PC-9 (cell line): ENCODE measurements around the gene ACTN1. TPM values are rescaled to one million over a fixed set of nuclear protein-coding genes. Genes with fewer than 3 reads are reported as not detected.

ENCODE experiments used
- BruUV-seq: library from RNA; stranded (reverse); fragments of 400-500 nt; replicated peaks from 2 replicates; lab custom pipeline; 2021; lab: Mats Ljungman, UMichigan
- CTCF ChIA-PET: fragments of 300-600 bp; sonication (Branson Sonifier 250); formaldehyde crosslinking; loops from one replicate; lab custom pipeline; 2022; ENCODE audit warnings: antibody characterized with exemption; lab: Charles Lee
- POLR2A ChIA-PET: fragments of 300-600 bp; sonication (Branson Sonifier 250); formaldehyde crosslinking; loops from one replicate; lab custom pipeline; 2022; ENCODE audit warnings: antibody characterized with exemption; ENCODE audit not compliant: unreplicated experiment; lab: Charles Lee
- DNase-seq, 2 experiments: peaks; one replicate each; pipeline versions ENCODE4 v3.0.0 to v3.0.0-alpha.2; 2015 to 2022; ENCODE audit warnings: mixed read lengths in 1 of 2
- H2AFZ ChIP-seq: fragments of 200-600 bp; sonication (generic); 2 replicates; pipeline ENCODE4 v1.8.1; 2017; ENCODE audit warnings: antibody characterized with exemption
- H3F3A ChIP-seq: fragments of 200-600 bp; sonication (generic); 2 replicates; pipeline ENCODE4 v1.8.1; 2017; ENCODE audit warnings: antibody characterized with exemption, mild to moderate bottlenecking, low read depth; ENCODE audit not compliant: insufficient read depth
- H3K27ac ChIP-seq: fragments of 200-600 bp; sonication (generic); 2 replicates; pipeline ENCODE4 v1.6.1; 2016; ENCODE audit warnings: mixed run types
- H3K27me3 ChIP-seq: fragments of 200-600 bp; sonication (generic); 2 replicates; pipeline ENCODE4 v1.6.1; 2016; ENCODE audit warnings: low read depth, mixed run types; ENCODE audit not compliant: insufficient read depth
- H3K36me3 ChIP-seq: fragments of 200-600 bp; sonication (generic); 2 replicates; pipeline ENCODE4 v1.6.1; 2016; ENCODE audit warnings: low read depth, mixed run types
- H3K4me1 ChIP-seq: fragments of 200-600 bp; sonication (generic); replicated peaks from 2 replicates; pipeline ENCODE4 v1.6.1; 2016; ENCODE audit warnings: mixed run types; ENCODE audit not compliant: insufficient read depth
- H3K4me2 ChIP-seq: fragments of 200-600 bp; sonication (generic); 2 replicates; pipeline ENCODE4 v1.6.1; 2017; ENCODE audit warnings: mixed run types
- H3K4me3 ChIP-seq: fragments of 200-600 bp; sonication (generic); 2 replicates; pipeline ENCODE4 v1.6.1; 2016; ENCODE audit warnings: mixed run types
- H3K79me2 ChIP-seq: fragments of 200-600 bp; sonication (generic); 2 replicates; pipeline ENCODE4 v1.6.1; 2017; ENCODE audit warnings: low read depth, mixed run types
- H3K9me2 ChIP-seq: fragments of 200-600 bp; sonication (generic); 2 replicates; pipeline ENCODE4 v1.8.1; 2017; ENCODE audit warnings: mild to moderate bottlenecking; ENCODE audit not compliant: insufficient read depth
- H3K9me3 ChIP-seq: fragments of 200-600 bp; sonication (generic); 2 replicates; pipeline ENCODE4 v1.8.1; 2016; ENCODE audit warnings: low read depth; ENCODE audit not compliant: insufficient read depth
- H4K20me1 ChIP-seq: fragments of 200-600 bp; sonication (generic); 2 replicates; pipeline ENCODE4 v1.8.1; 2017; ENCODE audit not compliant: insufficient read depth
- CTCF ChIP-seq: fragments of 200-600 bp; sonication (generic); conservative IDR thresholded peaks from 2 replicates; pipeline ENCODE4 v1.6.1; 2017; ENCODE audit warnings: mixed run types, antibody characterized with exemption, mild to moderate bottlenecking, moderate library complexity
- EZH2 ChIP-seq: fragments of 200-600 bp; sonication (generic); IDR thresholded peaks from 2 replicates; pipeline ENCODE4 v1.8.0; 2017; ENCODE audit warnings: antibody characterized with exemption, low read depth
- intact Hi-C: fragments of 100-400 bp; cut with micrococcal nuclease; formaldehyde crosslinking; loops from one replicate; pipeline ENCODE4 v1.10.0; 2022; ENCODE audit not compliant: unreplicated experiment
- total RNA-seq: library from RNA; stranded (reverse); gene quantifications from 2 replicates; pipeline ENCODE4 v1.2.3, GENCODE V29; 2021

ACTN1 gene
- total RNA-seq, 1 experiment from 2014 or later: 314 TPM

- CTCF ChIA-PET: no interaction called here
- Histone ChIP-seq H3K4me2 (no peak overlapping the region), H3K79me2 (no peaks in the 10 kb centered on the region), H3F3A (peaks cover 22% of the 10 kb centered on the region; the same call in 1 of the 2 replicates), H2AFZ (no peak overlapping the region), H3K36me3 (peaks cover 65% of the 10 kb centered on the region), H3K4me3 (no peak overlapping the region), H3K27ac (no peak overlapping the region), H3K27me3 (no peaks in the 10 kb centered on the region), H3K4me1 (no peaks in the 10 kb centered on the region), H3K9me2 (no peaks in the 10 kb centered on the region), H4K20me1 (peaks cover 7% of the 10 kb centered on the region), H3K9me3 (no peaks in the 10 kb centered on the region)
- no peak for TF ChIP-seq CTCF
- no peak for TF ChIP-seq EZH2
- BruUV-seq: no TSS peak
- intact Hi-C loops: no loop called here
- POLR2A ChIA-PET: no interaction called here
- DNase-seq: no peak
These were observed 97.7 kb downstream of the ACTN1 start for GRCh38 chr14:68881396-68881795.

- CTCF ChIA-PET: no interaction called here
- BruUV-seq: no TSS peak
- H2AFZ ChIP-seq: no peak overlapping the region
- POLR2A ChIA-PET: no interaction called here
- no peaks in the 10 kb centered on the region for H3K4me1 ChIP-seq
- no peaks in the 10 kb centered on the region for H3K9me3 ChIP-seq
- H3K4me3 ChIP-seq: no peak overlapping the region
- H3F3A ChIP-seq: peaks cover 30% of the 10 kb centered on the region; the same call in 1 of the 2 replicates
- H3K27ac ChIP-seq: no peak overlapping the region
- H3K27me3 ChIP-seq: no peaks in the 10 kb centered on the region
- H3K36me3 ChIP-seq: peaks cover 69% of the 10 kb centered on the region
- no peak for TF ChIP-seq CTCF
- no peak for TF ChIP-seq EZH2
- no peak for DNase-seq
- no peak overlapping the region for H3K4me2 ChIP-seq
- H3K9me2 ChIP-seq: no peaks in the 10 kb centered on the region
- intact Hi-C loops: no loop called here
- no peaks in the 10 kb centered on the region for H3K79me2 ChIP-seq
- peaks cover 7% of the 10 kb centered on the region for H4K20me1 ChIP-seq
These were observed 98.5 kb downstream of the ACTN1 start for GRCh38 chr14:68880581-68881105.

GRCh38 chr14:68879841-68880575 lies 99.1 kb downstream of the ACTN1 start:
- no peaks in the 10 kb centered on the region for H3K9me3 ChIP-seq
- H3K9me2 ChIP-seq: no peaks in the 10 kb centered on the region
- H3K27me3 ChIP-seq: no peaks in the 10 kb centered on the region
- H3K4me1 ChIP-seq: no peaks in the 10 kb centered on the region
- no peak overlapping the region for H3K27ac ChIP-seq
- H3K4me2 ChIP-seq: no peak overlapping the region
- TF ChIP-seq EZH2 (no peak), CTCF (no peak)
- no peak overlapping the region for H2AFZ ChIP-seq
- peaks cover 31% of the 10 kb centered on the region; the same call in 1 of the 2 replicates for H3F3A ChIP-seq
- ChIA-PET CTCF (no interaction called here), POLR2A (no interaction called here)
- peaks cover 7% of the 10 kb centered on the region for H4K20me1 ChIP-seq
- no TSS peak for BruUV-seq
- H3K36me3 ChIP-seq: peaks cover 70% of the 10 kb centered on the region
- intact Hi-C loops: no loop called here
- no peak for DNase-seq
- no peak overlapping the region for H3K4me3 ChIP-seq
- H3K79me2 ChIP-seq: no peaks in the 10 kb centered on the region
